Measurements from ENCODE around the gene SWSAP1.

GRCh38 chr19:11390359-11390758, 15.9 kb downstream of the SWSAP1 start:
- TF ChIP-seq CTCF (IDR thresholded peaks at IDR 0.05): no peak
- TF ChIP-seq POLR2A (IDR thresholded peaks at IDR 0.05): no peak
- no peak for TF ChIP-seq EP300 (IDR thresholded peaks at IDR 0.05)
- TF ChIP-seq POLR2AphosphoS5 (IDR thresholded peaks at IDR 0.05): no peak

All from suprapubic skin (tissue), 4 donors.